K562 (cell line): ENCODE measurements around the gene VPS33A. TPM values are rescaled to one million over a fixed set of nuclear protein-coding genes. Genes with fewer than 3 reads are reported as not detected.

Experiments used
- ATAC-seq: fragments of 200-7000 bp; cut with Tn5 transposase; 3 replicates; pipeline ENCODE4 v1.9.1; 2020; ENCODE audit warnings: moderate library complexity
- BruUV-seq: library from RNA; stranded (reverse); fragments of 400-500 nt; replicated peaks from 2 replicates; lab custom pipeline; 2021; lab: Mats Ljungman, UMichigan
- CTCF ChIA-PET: fragments of 300-600 bp; formaldehyde crosslinking; extraction: SDS; loops from one replicate; lab custom pipeline; 2021; ENCODE audit warnings: low intra/inter-chr PET ratio; lab: Yijun Ruan, JAX
- POLR2A ChIA-PET: fragments of 300-600, 350-650 bp; sonication (Branson Sonifier 250); formaldehyde crosslinking; extraction: SDS; loops from one replicate; lab custom pipeline; 2021; ENCODE audit warnings: antibody characterized with exemption, inconsistent platforms; lab: Yijun Ruan, JAX
- DNase-seq, 4 experiments: peaks; one replicate each; pipeline versions ENCODE4 v3.0.0 to v3.0.0-alpha.2; 2011 to 2018; ENCODE audit warnings: low spot score in 3 of 4, mixed read lengths in 3 of 4; ENCODE audit errors: extremely low read depth in 1 of 4
- FAIRE-seq: peaks from 2 replicates; lab custom pipeline; 2011; peaks lifted over from hg19 to GRCh38; lab: Jason Lieb, UNC
- H2AFZ ChIP-seq: 2 replicates; pipeline ENCODE4 v1.6.0; 2011; ENCODE audit warnings: low read depth, low read length, control low read depth, inconsistent platforms
- H3K27ac ChIP-seq: fragments of 200-600 bp; 3 replicates; pipeline ENCODE4 v1.8.0; 2011; ENCODE audit warnings: low read depth, mild to moderate bottlenecking, control low read depth, inconsistent platforms, low read length, moderate library complexity, mixed read lengths; ENCODE audit errors: extremely low read depth
- H3K27me3 ChIP-seq, 2 experiments: fragments of 300-600 bp in 1 of 2; 2 replicates in 1 of 2; 3 replicates in 1 of 2; pipeline versions ENCODE4 v1.6.0 to v1.8.0; 2011; ENCODE audit warnings: inconsistent platforms in 2 of 2, low read length in 2 of 2, mild to moderate bottlenecking in 1 of 2, mixed read lengths in 1 of 2, moderate library complexity in 1 of 2; ENCODE audit not compliant: control insufficient read depth in 2 of 2, insufficient read depth in 2 of 2
- H3K36me3 ChIP-seq: fragments of 300-600 bp; 3 replicates; pipeline ENCODE4 v1.8.0; 2011; ENCODE audit warnings: mild to moderate bottlenecking, low read length, inconsistent platforms; ENCODE audit not compliant: control insufficient read depth, insufficient read depth
- H3K4me1 ChIP-seq, 2 experiments: fragments of 200-600 bp in 1 of 2; replicated peaks in 1 of 2; 2 replicates in 1 of 2; 3 replicates in 1 of 2; pipeline versions ENCODE4 v1.5.1 to v1.8.0; 2011; ENCODE audit warnings: inconsistent platforms in 2 of 2, low read length in 2 of 2, mild to moderate bottlenecking in 1 of 2, mixed read lengths in 1 of 2, moderate library complexity in 1 of 2; ENCODE audit not compliant: control insufficient read depth in 2 of 2, insufficient read depth in 2 of 2
- H3K4me2 ChIP-seq: 2 replicates; pipeline ENCODE4 v1.6.1; 2011; ENCODE audit warnings: low read length, control low read depth, inconsistent platforms, mixed read lengths; ENCODE audit not compliant: insufficient read depth
- H3K4me3 ChIP-seq: fragments of 200-600 bp; sonication (generic), shearing (Covaris generic); 2 replicates; pipeline ENCODE4 v1.5.1; 2016; ENCODE audit warnings: control low read depth, inconsistent platforms
- H3K79me2 ChIP-seq: fragments of 200-600 bp; 3 replicates; pipeline ENCODE4 v1.8.0; 2011; ENCODE audit warnings: low read length, inconsistent platforms; ENCODE audit not compliant: control insufficient read depth, insufficient read depth
- H3K9ac ChIP-seq, 2 experiments: 2 replicates each; pipeline versions ENCODE4 v1.6.0 to v1.6.1; 2011; ENCODE audit warnings: low read depth in 2 of 2, low read length in 2 of 2, control low read depth in 1 of 2, inconsistent platforms in 1 of 2, mild to moderate bottlenecking in 1 of 2, mixed read lengths in 1 of 2; ENCODE audit not compliant: insufficient read depth in 1 of 2
- H3K9me1 ChIP-seq: one replicate; pipeline ENCODE4 v1.6.0; 2011; ENCODE audit warnings: inconsistent platforms, mild to moderate bottlenecking, low read length, moderate library complexity; ENCODE audit not compliant: control insufficient read depth, insufficient read depth
- H3K9me3 ChIP-seq: replicated peaks from 2 replicates; pipeline ENCODE4 v1.5.1; 2011; ENCODE audit warnings: low read depth, low read length, inconsistent platforms; ENCODE audit not compliant: control insufficient read depth, insufficient read depth
- H4K20me1 ChIP-seq: replicated peaks from 2 replicates; pipeline ENCODE4 v1.6.1; 2011; ENCODE audit warnings: low read length, inconsistent platforms, mixed read lengths; ENCODE audit not compliant: control insufficient read depth, insufficient read depth
- ARID1B ChIP-seq: fragments of 450-650 bp; IDR thresholded peaks from 2 replicates; pipeline ENCODE4 v1.6.1; 2016; ENCODE audit warnings: antibody characterized with exemption, mild to moderate bottlenecking, inconsistent platforms
- DNMT1 ChIP-seq: fragments of 450-650 bp; IDR thresholded peaks from 2 replicates; pipeline ENCODE4 v1.6.1; 2016; ENCODE audit warnings: antibody characterized with exemption, mild to moderate bottlenecking
- EP300 ChIP-seq: IDR thresholded peaks from 2 replicates; pipeline ENCODE4 v1.6.1; 2012; ENCODE audit warnings: low read length, improper control_type of control experiment
- FOXA3 ChIP-seq, 2 experiments: fragments of 450-650 bp in 1 of 2; sonication (generic) in 1 of 2; formaldehyde crosslinking; IDR thresholded peaks in 1 of 2; conservative IDR thresholded peaks in 1 of 2; 2 replicates each; pipeline versions ENCODE4 v1.4.0 to v1.8.0; 2020 to 2022; ENCODE audit warnings: mild to moderate bottlenecking in 2 of 2, missing genetic modification reagents in 1 of 2
- MCM7 ChIP-seq, 2 experiments: fragments of 450-650 bp; IDR thresholded peaks; 2 replicates each; pipeline ENCODE4 v1.6.1; 2016 to 2018
- NFATC3 ChIP-seq: fragments of 450-650 bp; IDR thresholded peaks from 2 replicates; pipeline ENCODE4 v1.6.1; 2017; ENCODE audit warnings: mild to moderate bottlenecking
- NFIC ChIP-seq: fragments of 450-650 bp; IDR thresholded peaks from 2 replicates; pipeline ENCODE4 v1.6.1; 2017; ENCODE audit warnings: mild to moderate bottlenecking, inconsistent platforms
- TARDBP ChIP-seq: fragments of 450-650 bp; IDR thresholded peaks from 2 replicates; pipeline ENCODE4 v1.6.1; 2016
- TEAD2 ChIP-seq: fragments of 450-650 bp; IDR thresholded peaks from 2 replicates; pipeline ENCODE4 v1.6.1; 2016; ENCODE audit warnings: missing genetic modification characterization, control low read depth, missing compliant biosample characterization
- ZNF384 ChIP-seq: IDR thresholded peaks from 2 replicates; pipeline ENCODE4 v1.6.1; 2012; ENCODE audit warnings: low read depth, low read length, improper control_type of control experiment
- ZNF41 ChIP-seq: fragments of 250-450 bp; sonication (Bioruptor Pico); conservative IDR thresholded peaks from 2 replicates; pipeline ENCODE4 v1.4.0; 2020; ENCODE audit warnings: mild to moderate bottlenecking
- WGBS: fragments of 100-300 bp; shearing (Covaris generic); methylation state at CpG from one replicate; pipeline ENCODE4 v1.1.6; 2016; ENCODE audit warnings: low coverage, mixed read lengths; ENCODE audit not compliant: insufficient coverage; ENCODE audit errors: missing lambda C conversion rate; 5-methylcytosine and 5-hydroxymethylcytosine counted together
- in situ Hi-C: fragments of 300-500 bp; cut with MboI; formaldehyde crosslinking; loops from 4 replicates; pipeline ENCODE4 v1.15.0; 2018; ENCODE audit warnings: inconsistent platforms, mixed read lengths
- intact Hi-C: fragments of 100-400 bp; cut with micrococcal nuclease; formaldehyde crosslinking; loops from 2 replicates; pipeline ENCODE4 v1.14.2; 2022
- polyA plus RNA-seq, 8 experiments: library from polyadenylated mRNA; depleted of rRNA in 4 of 8; stranded (reverse) in 5 of 8; unstranded in 3 of 8; fragments of >200 nt; fragmentation: Nextera tagmentation in 2 of 8; fragmentation: Illumina TruSeq in 1 of 8; extraction: Ambion mirVana in 2 of 8; extraction: Trizol in 1 of 8; gene quantifications; 2 replicates each; pipeline versions ENCODE4 v1.2.1 to v1.2.3, GENCODE V29; 2011 to 2014; ENCODE audit warnings: inconsistent platforms in 1 of 8, missing spikeins in 1 of 8
- total RNA-seq, 7 experiments: library from RNA; depleted of rRNA in 6 of 7; stranded (reverse); fragments of >200 nt in 6 of 7; fragmentation: Illumina TruSeq in 2 of 7; extraction: Trizol in 2 of 7; gene quantifications; 2 replicates each; pipeline versions ENCODE4 v1.2.1 to v1.2.3, GENCODE V29; 2011 to 2021; ENCODE audit warnings: low replicate concordance in 1 of 7
- TF ChIP-seq, protein P1 (sequence below), 2 experiments: fragments of 450-650 bp in 1 of 2; sonication (generic) in 1 of 2; formaldehyde crosslinking in 1 of 2; IDR thresholded peaks in 1 of 2; conservative IDR thresholded peaks in 1 of 2; 2 replicates each; pipeline versions ENCODE4 v1.6.1 to v1.8.1; 2016 to 2023; ENCODE audit warnings: mild to moderate bottlenecking in 2 of 2, moderate library complexity in 2 of 2, inconsistent platforms in 1 of 2, missing genetic modification reagents in 1 of 2

The VPS33A gene
- total and polyA plus RNA-seq, 9 of the 15 experiments (the other 6 are each of a cell fraction or from before 2014, with no cell fraction given), result 10.6 to 34.3 (median 25.3) TPM

DNA sequence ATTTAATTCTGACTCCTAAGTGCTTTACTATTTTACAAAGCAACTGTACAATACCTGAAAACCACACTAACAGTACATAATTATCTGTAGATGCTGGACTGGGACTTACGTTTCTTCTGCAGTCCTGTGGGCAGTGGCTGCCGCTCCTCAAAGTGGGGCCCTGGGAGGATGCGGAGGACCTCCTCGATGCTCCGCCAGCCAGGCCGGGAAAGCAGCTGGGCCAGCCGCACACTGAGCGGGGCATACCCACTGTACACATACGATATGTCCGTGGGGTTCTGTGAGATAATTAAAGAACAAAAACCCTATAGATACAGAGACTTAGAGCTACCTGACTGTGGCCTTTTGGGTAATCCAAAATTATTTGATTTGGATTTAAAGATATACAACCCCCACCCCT lies 33.6 kb downstream of the VPS33A start:
- no peaks in the 10 kb centered on the region for H3K4me1 ChIP-seq
- no peaks in the 10 kb centered on the region for H4K20me1 ChIP-seq
- TF ChIP-seq NFIC (no peak), TARDBP (no peak), ARID1B (no peak), ZNF41 (CRISPR knock-in tag) (no peak), EP300 (no peak), DNMT1 (no peak), ZNF384 (no peak), NFATC3 (no peak), TEAD2 (tag) (no peak), FOXA3 (CRISPR knock-in tag; conservative IDR thresholded peaks at IDR 0.05 in 1 of 2, IDR thresholded peaks at IDR 0.05 in 1 of 2) (no peak), MCM7 (IDR thresholded peaks at IDR 0.05) (no peak)
- TF ChIP-seq, protein P1, sequence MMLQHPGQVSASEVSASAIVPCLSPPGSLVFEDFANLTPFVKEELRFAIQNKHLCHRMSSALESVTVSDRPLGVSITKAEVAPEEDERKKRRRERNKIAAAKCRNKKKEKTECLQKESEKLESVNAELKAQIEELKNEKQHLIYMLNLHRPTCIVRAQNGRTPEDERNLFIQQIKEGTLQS (IDR thresholded peaks at IDR 0.05), result no peak
- TF ChIP-seq, protein P1 (CRISPR knock-in tag; conservative IDR thresholded peaks at IDR 0.05), result no peak
- ChIA-PET POLR2A (interaction anchor here (1.5 kb wide), 1 partner anchor 11 kb away, joined by 3 read pairs; no protein-coding TSS in a partner anchor), CTCF (no interaction called here)
- H3K9ac ChIP-seq, result no peak overlapping the region
- no peaks in the 10 kb centered on the region for H3K9me3 ChIP-seq
- intact Hi-C loops, result no loop called here
- DNase-seq (no peak), FAIRE-seq (no peak), ATAC-seq (no peak)
- no peaks in the 10 kb centered on the region for H3K27me3 ChIP-seq
- no peak overlapping the region for H2AFZ ChIP-seq
- in situ Hi-C loops, result no loop called here
- 89% methylated on average over 10 of the region's 10 CpGs for WGBS
- peaks cover 40% of the 10 kb centered on the region for H3K36me3 ChIP-seq
- H3K9me1 ChIP-seq, result no peaks in the 10 kb centered on the region
- H3K79me2 ChIP-seq, result no peaks in the 10 kb centered on the region
- no peak overlapping the region for H3K27ac ChIP-seq
- no peak overlapping the region for H3K4me2 ChIP-seq
- no TSS peak for BruUV-seq
- no peak overlapping the region for H3K4me3 ChIP-seq
